Stimulated activated CD4-positive, alpha-beta T cell treated with anti-CD3 and anti-CD28 coated beads, Interleukin-2, amount 100 ng/mL, for 24 hours (primary cell): ENCODE measurements around the gene ENPEP.

Experiments used
- DNase-seq, 2 donors: peaks; one replicate each; pipeline ENCODE4 v3.0.0-alpha.2; 2020

Gene ENPEP

DNA sequence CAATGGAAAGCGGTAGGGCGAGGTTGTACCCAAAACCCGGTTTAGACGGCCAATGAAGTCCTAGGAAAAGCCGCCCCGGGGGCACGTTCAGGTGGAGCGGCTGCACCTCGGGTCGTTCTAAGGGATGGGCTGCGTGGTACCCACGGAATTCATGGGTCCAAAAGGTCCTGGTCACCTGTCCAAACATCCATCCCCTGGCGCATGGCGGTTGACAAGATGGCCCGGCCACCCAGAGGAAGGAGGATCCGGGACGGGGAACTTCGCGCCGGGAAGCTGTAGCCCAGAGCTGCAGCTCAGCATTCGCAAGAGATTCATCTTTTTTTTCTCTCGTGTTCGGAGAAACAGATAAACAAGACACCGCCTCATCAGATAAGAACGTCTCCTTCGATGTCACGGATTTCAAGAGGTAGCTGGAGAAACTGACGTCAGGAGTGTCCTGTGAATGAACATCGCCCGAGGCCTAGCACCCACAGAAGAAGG is 136.1 kb downstream of the ENPEP start:
- DNase-seq = no peak

DNA sequence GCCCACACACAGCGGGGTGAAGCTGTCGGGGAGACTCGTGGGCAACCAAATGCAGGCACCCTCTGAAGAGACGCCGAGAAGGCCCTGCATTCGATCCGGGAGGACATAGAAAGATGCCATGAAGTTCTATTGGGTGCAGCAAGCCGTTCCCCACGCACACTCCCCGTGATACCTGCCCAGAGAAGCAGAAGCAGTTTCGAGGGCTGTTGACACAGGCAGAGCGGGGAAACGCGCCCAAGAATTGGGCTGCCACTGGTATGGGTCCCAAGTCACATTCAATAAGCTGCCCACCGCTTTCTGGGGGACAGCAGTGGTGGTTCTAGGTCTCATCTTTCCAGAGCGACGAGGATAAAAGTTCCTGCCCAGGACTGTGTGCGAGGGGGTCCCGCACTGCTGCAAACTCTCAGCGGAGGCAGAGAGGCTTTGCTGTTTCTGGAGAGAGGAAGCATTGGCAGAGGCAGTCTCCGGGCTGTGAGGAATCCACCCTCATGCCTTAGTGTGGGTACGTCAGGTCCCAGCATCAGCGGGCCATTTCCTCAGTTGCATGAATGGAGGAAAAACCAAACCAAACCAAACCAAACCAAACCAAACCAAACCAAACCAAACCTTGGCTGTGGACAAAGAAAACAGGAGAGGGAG is 136.8 kb downstream of the ENPEP start:
- no peak for DNase-seq

DNA sequence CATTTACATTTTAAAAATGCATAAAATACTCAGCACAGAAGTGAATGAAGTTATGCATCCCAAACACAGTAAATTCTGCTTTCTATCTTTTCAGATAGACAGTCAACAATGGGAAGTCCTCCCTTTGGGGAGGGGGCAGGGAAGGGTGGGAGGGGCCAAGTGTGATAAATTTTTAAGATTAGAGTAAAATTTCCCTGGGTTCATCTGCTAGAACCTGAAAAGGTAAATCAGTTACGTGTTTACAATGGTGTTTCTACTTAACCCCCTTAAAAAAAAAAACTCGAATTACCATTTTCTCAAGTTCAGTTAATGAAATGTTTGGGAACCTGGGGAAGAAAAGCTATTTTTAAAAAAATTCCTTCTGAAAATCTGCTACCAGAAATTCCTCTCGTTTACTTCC is 137.8 kb downstream of the ENPEP start:
- no peak for DNase-seq

DNA sequence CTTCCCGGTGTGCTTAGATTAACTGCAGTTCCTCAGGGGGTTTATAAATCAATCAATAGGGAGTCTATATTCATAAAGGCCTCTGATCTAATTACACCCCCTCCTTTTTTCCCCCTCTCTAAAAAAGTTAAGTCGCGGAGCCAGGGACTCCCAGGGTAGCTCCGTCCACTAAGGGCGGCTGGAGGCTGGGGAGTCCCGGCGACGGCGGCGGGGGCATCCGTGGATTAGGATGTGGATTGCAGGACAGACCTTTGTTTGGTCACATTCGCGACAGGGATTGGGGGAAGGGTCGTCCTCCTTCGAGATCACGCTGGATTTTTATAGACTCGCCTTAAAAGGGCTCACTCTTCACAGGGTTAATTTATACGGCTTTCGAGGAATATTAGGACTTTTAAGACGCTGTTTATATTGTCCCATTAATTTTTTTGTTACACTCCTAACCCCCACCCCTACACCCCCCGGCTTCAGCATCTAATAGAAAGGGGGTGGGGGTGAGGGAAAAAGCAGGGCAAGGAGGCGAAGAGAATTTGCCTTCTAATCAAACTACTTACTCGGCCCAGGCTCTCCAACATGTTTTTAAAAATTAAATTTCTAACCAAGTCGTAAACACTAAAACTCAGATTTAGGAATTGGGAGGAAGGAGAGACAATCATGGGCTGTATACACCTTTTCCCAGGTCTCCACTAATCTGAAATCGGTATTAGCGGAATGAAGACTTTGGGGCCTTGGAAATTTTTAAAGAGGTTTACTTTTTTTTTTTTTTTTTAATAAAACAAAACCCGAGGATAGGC is 138.4 kb downstream of the ENPEP start:
- no peak for DNase-seq
